Activated naive CD4-positive, alpha-beta T cell treated with anti-CD3 and anti-CD28 coated beads, Interleukin-2, amount 50 U/mL, for 72 hours (primary cell): ENCODE results near the gene MCF2L. TPM values are rescaled to one million over a fixed set of nuclear protein-coding genes. Genes with fewer than 3 reads are reported as not detected.

Experiments
- ATAC-seq, 2 donors: fragments of 150-1000 bp; cut with Tn5 transposase; 2 replicates each; pipeline ENCODE4 v1.10.0; 2021; ENCODE audit warnings: mild to moderate bottlenecking in 2 of 2, moderate library complexity in 2 of 2
- DNase-seq, 2 donors: peaks; one replicate each; pipeline ENCODE4 v3.0.0; 2021 to 2022; ENCODE audit warnings: low spot score in 2 of 2
- H3K27ac Mint-ChIP-seq, 2 donors: one replicate each; pipeline ENCODE4 v1.8.0; 2022; ENCODE audit warnings: mild to moderate bottlenecking in 2 of 2, mixed read lengths in 2 of 2
- H3K36me3 Mint-ChIP-seq, 2 donors: one replicate each; pipeline ENCODE4 v1.8.0; 2022; ENCODE audit warnings: mixed read lengths in 2 of 2
- H3K9me3 Mint-ChIP-seq, 2 donors: one replicate each; pipeline ENCODE4 v1.8.0; 2022; ENCODE audit warnings: mixed read lengths in 2 of 2
- total RNA-seq, 2 donors: library from RNA; stranded (reverse); gene quantifications; one replicate each; pipeline ENCODE4 v1.2.3, GENCODE V29; 2022

Gene MCF2L
- total RNA-seq, 2 donors from 2014 or later = 4.8 to 14.2 TPM

GRCh38 chr13:112959206-112959605 is 9.8 kb upstream of the MCF2L start:
- H3K9me3 Mint-ChIP-seq = no peaks in the 10 kb centered on the region
- no peaks in the 10 kb centered on the region for H3K36me3 Mint-ChIP-seq
- ATAC-seq (no peak), DNase-seq (no peak)
- H3K27ac Mint-ChIP-seq = no peak overlapping the region

DNA sequence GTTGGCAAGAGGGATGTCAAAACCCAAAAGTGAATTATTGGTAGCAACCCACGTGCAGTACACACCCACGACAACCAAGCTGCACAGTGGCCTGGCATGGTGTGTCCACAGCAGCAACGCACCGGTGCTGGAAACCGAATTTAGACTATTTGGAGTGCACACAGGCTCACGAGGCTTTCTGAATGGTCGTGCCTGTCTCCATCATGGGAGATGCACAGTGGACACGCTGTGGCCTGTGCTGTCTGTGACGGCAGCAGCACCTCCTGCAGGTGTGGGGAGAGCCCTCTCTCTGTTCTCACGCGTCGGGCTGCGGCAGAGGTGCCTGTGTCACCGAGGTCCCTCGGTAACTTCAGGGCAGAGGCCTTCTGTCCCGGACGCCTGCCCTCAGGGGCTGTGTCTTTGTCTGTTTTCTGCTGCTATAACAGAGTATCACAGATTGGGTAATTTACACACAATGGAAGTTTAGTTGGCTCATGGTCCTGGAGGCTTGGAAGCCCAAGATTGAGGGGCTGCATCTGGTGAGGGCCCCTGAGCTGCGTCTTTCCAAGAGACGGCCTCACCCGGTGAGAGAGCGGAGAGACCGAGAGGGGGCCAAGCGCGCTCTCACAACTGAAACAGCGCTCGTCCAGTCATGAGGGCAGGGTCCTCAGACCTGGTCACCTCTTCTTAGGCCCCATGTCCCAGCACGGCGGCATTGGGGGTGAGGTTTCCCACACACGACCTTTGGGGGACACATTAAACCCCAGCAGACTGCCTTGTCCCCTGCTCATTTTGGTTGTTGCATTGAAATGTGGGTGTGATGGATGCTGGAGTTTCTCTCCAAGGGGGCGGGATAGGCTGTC is 9.1 kb upstream of the MCF2L start:
- H3K27ac Mint-ChIP-seq = no peak overlapping the region
- DNase-seq = no peak
- no peaks in the 10 kb centered on the region for H3K9me3 Mint-ChIP-seq
- no peak for ATAC-seq
- no peaks in the 10 kb centered on the region for H3K36me3 Mint-ChIP-seq

- Mint-ChIP-seq H3K36me3 (no peaks in the 10 kb centered on the region), H3K27ac (no peak overlapping the region), H3K9me3 (no peaks in the 10 kb centered on the region)
- ATAC-seq (no peak), DNase-seq (no peak)
Observed at GRCh38 chr13:112960706-112961105, 8.3 kb upstream of the MCF2L start.

- DNase-seq = no peak
- Mint-ChIP-seq H3K9me3 (no peaks in the 10 kb centered on the region), H3K36me3 (no peaks in the 10 kb centered on the region), H3K27ac (no peak overlapping the region)
- ATAC-seq = no peak
Observed at GRCh38 chr13:112961457-112962369, 7.3 kb upstream of the MCF2L start.

GRCh38 chr13:112962396-112962795 is 6.6 kb upstream of the MCF2L start:
- no peak for DNase-seq
- Mint-ChIP-seq H3K27ac (no peak overlapping the region), H3K36me3 (no peaks in the 10 kb centered on the region), H3K9me3 (no peaks in the 10 kb centered on the region)
- no peak for ATAC-seq

DNA sequence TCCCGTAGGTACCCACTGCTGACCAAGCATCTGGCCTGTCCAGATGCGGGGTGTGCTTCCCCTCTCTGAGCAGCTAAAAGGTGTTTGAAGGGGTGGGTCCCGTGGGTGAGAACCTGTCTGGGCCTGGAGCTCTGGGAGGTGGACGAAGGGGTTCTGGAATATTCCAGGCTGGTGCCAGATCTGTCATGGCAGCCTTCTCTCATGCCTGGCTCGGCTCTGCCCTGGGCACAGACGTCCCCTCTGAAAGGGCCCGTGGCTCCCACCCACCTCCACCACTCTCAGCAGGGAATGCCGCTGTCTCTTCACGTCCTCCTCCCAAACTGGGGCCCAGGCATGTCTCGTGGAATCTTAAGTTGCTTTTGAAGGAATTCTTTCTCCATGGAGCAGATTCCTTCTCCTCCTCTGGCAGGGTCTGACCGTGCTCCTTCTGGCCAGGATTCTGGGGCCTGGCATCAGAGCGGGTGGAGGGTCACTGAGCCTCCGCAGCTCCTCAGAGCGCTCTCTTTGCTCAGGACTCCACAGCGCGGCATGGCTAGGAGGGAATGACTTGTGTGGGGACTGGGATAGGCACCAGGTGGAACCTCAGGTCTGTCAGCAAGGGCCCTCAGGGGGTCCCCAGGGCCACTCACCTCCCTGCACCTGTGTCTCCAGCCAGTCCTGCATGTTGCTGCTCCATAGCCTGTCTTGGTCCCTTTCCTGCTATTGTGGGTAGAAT is 5.9 kb upstream of the MCF2L start:
- no peak for DNase-seq
- ATAC-seq = no peak
- no peaks in the 10 kb centered on the region for H3K36me3 Mint-ChIP-seq
- H3K27ac Mint-ChIP-seq = no peak overlapping the region
- H3K9me3 Mint-ChIP-seq = no peaks in the 10 kb centered on the region

DNA sequence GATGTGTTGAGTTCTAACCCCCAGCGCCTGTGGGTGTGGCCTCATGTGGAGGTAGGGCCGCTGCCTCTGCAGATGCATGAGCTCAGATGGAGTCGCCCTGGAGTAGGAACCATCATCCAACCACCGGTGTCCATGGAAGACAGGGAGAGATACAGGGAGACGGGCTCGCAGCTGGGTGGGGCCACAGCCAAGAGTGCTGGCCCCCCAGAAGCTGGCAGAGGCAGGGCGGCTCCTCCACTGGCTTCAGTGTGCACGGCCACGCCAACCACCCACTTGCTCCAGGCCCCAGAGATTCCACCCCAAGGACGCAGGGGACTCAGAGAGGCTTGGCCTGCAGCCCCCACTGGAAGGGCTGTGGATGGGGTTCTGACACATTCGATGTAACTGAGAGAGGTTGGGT is 5.4 kb upstream of the MCF2L start:
- ATAC-seq = no peak
- Mint-ChIP-seq H3K27ac (no peak overlapping the region), H3K36me3 (no peaks in the 10 kb centered on the region), H3K9me3 (no peaks in the 10 kb centered on the region)
- no peak for DNase-seq

DNA sequence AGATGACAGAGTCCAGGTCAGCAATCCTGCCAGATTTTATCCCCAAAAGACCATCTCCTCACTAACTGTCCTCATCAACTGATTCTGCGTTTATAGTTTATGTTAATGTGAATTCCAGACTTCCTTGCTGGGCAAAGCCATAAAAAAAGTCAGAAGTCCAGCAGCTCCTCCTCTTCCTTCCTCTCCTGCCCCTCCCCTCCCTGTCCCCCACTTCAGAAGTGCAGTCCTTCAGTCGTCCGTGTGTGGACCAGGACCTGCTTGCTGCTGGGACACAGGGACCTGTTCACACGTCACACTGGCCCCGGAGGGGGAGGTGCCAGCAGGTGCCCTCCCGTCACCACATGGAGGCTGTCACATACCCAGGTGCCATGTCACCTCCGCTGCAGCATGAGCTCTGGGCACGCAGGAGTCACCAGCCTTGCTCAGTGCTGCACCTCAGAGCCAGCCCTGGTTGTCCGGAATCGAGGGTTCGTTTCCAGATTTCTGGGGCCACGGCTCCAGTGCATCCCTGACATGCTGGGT is 4.0 kb upstream of the MCF2L start:
- DNase-seq (no peak), ATAC-seq (no peak)
- peaks cover 4 to 6% of the 10 kb centered on the region in 2 donors for H3K36me3 Mint-ChIP-seq
- H3K9me3 Mint-ChIP-seq = no peaks in the 10 kb centered on the region
- no peak overlapping the region for H3K27ac Mint-ChIP-seq

DNA sequence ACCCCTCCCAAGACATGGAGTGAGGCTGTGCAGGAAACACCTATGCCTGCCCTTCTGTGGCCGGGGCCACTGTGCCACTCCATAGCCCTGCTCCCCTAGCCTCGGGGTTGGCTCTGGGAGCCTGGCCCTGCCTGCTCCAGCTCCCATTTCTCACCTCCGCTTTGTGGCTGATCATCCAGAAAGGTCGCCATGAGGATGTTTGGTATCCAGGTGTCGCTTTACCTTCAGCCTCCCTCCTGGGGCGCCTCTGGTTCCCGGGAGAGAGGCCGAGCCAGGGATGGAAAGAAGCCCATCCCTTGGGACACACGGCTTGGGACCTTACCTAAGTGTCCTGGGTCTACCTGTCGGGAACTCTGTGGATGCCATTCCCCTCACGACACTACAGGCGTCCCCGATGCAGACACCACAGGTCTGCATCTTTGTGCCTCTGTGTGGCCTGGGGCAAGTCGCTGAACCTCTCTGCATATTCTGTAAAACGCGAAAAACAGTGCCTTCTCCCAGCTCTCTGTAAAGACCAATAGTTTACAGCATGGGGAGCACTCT is 3.4 kb upstream of the MCF2L start:
- Mint-ChIP-seq H3K36me3 (peaks cover 4 to 6% of the 10 kb centered on the region in 2 donors), H3K9me3 (no peaks in the 10 kb centered on the region), H3K27ac (no peak overlapping the region)
- ATAC-seq (no peak), DNase-seq (no peak)

DNA sequence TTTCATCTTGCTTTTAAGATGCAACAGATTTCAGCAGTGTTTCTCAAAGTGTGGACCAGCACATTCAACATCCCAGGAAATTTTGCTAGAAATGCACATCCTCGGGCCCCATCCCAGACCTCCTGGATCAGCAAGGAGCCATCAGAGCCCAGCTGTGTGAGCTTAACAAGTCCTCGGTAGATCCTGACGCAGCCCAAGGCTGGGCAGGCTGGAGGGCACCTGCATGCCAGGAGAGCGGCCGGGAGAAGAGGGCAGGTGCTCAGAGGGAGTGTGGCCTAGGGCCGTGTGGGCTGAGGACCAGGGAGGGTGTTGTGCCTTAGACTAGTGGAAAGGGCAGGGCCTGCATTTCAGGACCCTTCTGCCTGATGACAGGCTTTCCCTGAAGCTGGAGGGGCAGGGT is 2.2 kb upstream of the MCF2L start:
- Mint-ChIP-seq H3K9me3 (no peaks in the 10 kb centered on the region), H3K36me3 (peaks cover 4 to 6% of the 10 kb centered on the region in 2 donors), H3K27ac (no peak overlapping the region)
- DNase-seq = no peak
- ATAC-seq = no peak

DNA sequence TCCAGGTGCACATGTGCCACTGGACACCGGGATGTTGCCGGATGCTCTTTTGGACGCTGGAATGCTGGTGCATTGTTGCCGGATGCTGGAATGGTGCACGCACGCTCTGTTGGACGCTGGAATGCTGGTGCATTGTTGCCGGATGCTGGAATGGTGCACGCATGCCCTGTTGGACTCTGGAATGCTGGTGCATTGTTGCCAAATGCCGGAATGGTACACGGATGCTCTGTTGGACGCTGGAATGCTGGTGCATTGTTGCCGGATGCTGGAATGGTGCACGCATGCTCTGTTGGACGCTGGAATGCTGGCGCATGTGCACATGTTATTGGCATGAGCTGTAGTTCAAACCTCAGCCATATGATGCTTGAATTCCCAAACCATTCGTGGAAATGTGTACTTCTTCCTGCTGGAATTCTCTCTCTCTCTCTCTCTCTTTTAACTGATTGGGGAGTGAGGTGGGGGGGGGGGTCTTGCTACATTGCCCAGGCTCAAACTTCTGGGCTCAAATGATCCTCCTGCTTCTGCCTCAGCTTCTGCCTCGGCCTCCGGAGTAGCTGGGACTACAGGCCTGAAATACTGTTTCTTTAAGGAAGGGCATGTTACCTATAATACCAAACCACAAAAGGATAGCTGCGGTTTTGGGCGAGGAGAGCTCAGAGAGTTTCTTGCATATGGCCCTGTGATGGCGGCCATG is 1.2 kb upstream of the MCF2L start:
- DNase-seq (no peak), ATAC-seq (no peak)
- peak overlapping the region in 1 of 2 donors; percentile 68 for H3K27ac Mint-ChIP-seq
- peaks cover 0 to 5% of the 10 kb centered on the region in 2 donors for H3K9me3 Mint-ChIP-seq
- H3K36me3 Mint-ChIP-seq = peaks cover 4 to 6% of the 10 kb centered on the region in 2 donors

DNA sequence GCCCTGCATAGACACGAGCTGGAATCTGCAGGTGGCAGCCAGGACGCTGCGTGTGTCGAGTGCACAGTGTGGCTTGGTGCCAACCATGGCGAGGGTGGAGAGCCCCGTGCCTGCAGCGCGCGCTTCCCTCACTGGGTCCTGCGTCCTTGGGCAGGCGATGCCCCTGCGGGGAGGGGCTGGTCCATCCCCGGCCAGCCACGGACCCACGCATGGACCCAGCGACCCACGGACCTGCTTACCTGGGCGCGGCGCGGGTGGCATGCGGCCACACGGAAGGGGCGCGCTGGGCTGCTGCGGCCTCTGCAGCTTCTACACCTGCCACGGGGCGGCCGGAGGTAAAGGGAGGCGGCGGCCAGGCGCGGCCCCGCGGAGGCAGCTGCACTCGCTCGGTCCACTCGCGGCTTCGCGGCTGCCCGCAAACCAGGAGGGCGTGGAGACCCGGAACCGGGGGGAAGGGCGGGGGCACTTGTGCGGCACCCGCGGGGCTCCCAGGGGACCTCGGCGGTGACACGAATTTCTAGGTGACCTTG is 569 bp upstream of the MCF2L start:
- DNase-seq (peak; percentile 47 to 68), ATAC-seq (peak; percentile 56 to 59)
- peaks cover 0 to 5% of the 10 kb centered on the region in 2 donors for H3K9me3 Mint-ChIP-seq
- peak overlapping the region; percentile 68 to 88 for H3K27ac Mint-ChIP-seq
- H3K36me3 Mint-ChIP-seq = peaks cover 4 to 6% of the 10 kb centered on the region in 2 donors

DNA sequence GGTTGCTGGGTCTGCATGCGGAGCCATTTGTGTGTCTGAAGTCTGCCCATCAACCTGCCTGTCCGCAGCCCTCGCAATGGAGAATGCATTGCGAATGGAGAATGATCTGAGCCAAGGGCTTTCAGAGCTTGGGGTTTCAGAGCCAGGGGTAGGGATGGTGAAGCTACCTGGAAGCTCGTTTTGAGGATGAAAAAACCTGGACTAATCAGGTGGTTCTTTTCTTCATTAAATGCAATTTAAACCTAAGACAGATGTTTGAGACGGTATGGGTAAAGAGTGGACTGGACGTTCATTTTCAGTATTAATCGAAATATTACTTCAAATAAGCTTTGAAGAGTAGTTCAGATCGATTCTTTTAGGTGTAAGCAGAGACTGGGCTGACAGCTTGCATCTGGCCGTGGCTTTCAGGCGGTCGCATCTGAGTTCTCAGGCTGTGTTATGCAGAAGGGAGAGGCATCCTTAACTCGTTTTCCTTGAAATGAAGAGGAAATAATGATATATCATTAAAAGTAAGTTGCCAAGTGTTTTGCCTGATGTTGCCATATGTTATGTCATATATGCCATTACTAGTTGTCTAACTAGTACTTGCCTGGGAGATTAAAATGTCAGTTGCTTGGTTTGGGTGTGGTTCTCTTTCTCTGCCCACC is 801 bp downstream of the MCF2L start:
- peaks cover 4 to 6% of the 10 kb centered on the region in 2 donors for H3K36me3 Mint-ChIP-seq
- ATAC-seq (no peak), DNase-seq (no peak)
- H3K9me3 Mint-ChIP-seq = peaks cover 0 to 5% of the 10 kb centered on the region in 2 donors
- peak overlapping the region; percentile 74 to 88 for H3K27ac Mint-ChIP-seq

DNA sequence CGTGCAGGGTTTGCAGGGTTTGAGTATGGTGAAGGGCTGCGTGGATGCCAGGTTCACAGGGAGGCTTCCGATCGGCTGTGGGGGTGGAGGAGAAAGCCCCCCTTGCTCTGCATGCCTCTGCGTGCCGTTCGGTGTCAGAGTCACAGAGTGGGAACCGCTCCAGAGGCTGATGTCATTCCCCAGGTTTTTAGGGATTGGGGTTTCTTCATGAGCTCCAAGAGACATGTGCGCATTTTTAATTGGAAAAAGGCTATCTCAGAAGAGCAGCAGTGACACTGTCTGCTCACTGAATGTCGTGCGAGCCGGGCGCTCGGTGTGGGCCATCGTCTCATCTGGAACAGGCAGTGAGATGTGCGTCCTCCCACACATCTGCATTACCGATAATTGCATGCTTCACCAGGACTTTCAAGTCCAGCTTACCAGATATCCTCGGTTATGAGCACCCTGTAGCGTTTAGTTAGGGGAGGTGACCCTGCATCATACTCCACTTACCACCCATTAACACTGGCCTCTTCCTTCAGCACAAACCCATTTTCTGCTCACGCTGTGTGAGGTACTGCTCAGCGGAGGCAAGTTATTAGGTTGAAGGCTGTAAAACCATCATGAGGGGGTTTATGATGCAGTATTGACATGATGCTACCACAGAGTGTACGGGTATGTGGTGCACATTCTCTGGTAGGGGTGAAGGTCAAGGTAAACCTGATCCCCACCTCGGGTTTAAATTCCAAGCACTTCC is 1.7 kb downstream of the MCF2L start:
- ATAC-seq (no peak), DNase-seq (no peak)
- Mint-ChIP-seq H3K9me3 (peaks cover 0 to 5% of the 10 kb centered on the region in 2 donors), H3K27ac (no peak overlapping the region), H3K36me3 (peaks cover 4 to 6% of the 10 kb centered on the region in 2 donors)

DNA sequence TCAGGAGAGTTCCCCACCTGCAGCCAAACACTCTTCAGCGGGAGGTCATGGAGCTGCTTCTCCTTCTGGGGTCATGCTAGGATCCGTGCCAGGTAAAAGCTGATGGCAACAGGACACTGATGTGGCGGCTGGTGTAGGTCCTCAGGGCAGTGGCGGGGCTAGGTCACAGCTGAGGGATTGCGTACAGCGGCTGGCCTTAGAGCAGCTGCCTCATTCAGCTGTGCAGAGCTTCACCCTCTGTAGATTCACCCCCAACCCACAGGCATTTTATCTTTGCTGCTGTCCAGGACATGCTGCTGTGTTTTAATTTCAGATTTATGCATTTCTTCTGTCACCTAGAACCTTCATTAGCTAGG is 2.3 kb downstream of the MCF2L start:
- peaks cover 0 to 5% of the 10 kb centered on the region in 2 donors for H3K9me3 Mint-ChIP-seq
- ATAC-seq (no peak), DNase-seq (no peak)
- H3K36me3 Mint-ChIP-seq = peaks cover 4 to 6% of the 10 kb centered on the region in 2 donors
- no peak overlapping the region for H3K27ac Mint-ChIP-seq
